Endothelial cell of umbilical vein (primary cell): Measurements from ENCODE around the gene LRRTM4. TPM values are rescaled to one million over a fixed set of nuclear protein-coding genes. Genes with fewer than 3 reads are reported as not detected.

ENCODE experiments used
- BruUV-seq: library from RNA; stranded (reverse); fragments of 400-500 nt; replicated peaks from 2 replicates; lab custom pipeline; 2021; lab: Mats Ljungman, UMichigan
- CTCF ChIA-PET: fragments of 300-600, 350-600 bp; sonication (Branson Sonifier 250); formaldehyde crosslinking; loops from one replicate; lab custom pipeline; 2021; ENCODE audit warnings: antibody characterized with exemption, inconsistent platforms; lab: Charles Lee
- POLR2A ChIA-PET: fragments of 300-600, 350-600 bp; sonication (Branson Sonifier 250); formaldehyde crosslinking; loops from one replicate; lab custom pipeline; 2021; ENCODE audit warnings: antibody characterized with exemption, inconsistent platforms; lab: Charles Lee
- DNase-seq: peaks from one replicate; pipeline ENCODE4 v3.0.0-alpha.2; 2011; ENCODE audit warnings: low read depth, low spot score
- FAIRE-seq: peaks from 2 replicates; lab custom pipeline; 2011; peaks lifted over from hg19 to GRCh38; lab: Jason Lieb, UNC
- H2AFZ ChIP-seq: 2 replicates; pipeline ENCODE4 v1.6.0; 2012; ENCODE audit warnings: low read depth, low read length, control low read depth, inconsistent platforms
- H3K27ac ChIP-seq: 2 replicates; pipeline ENCODE4 v1.5.1; 2011; ENCODE audit warnings: low read depth, mild to moderate bottlenecking, control low read depth, low read length, moderate library complexity; ENCODE audit not compliant: insufficient read depth
- H3K27me3 ChIP-seq, 2 experiments: 2 replicates each; pipeline versions ENCODE4 v1.6.0 to v1.6.1; 2011; ENCODE audit warnings: low read length in 2 of 2, mixed read lengths in 1 of 2; ENCODE audit not compliant: control insufficient read depth in 2 of 2, insufficient read depth in 2 of 2
- H3K36me3 ChIP-seq, 2 experiments: 2 replicates in 1 of 2; 3 replicates in 1 of 2; pipeline ENCODE4 v1.5.1; 2011; ENCODE audit warnings: low read length in 2 of 2, mild to moderate bottlenecking in 1 of 2, moderate library complexity in 1 of 2; ENCODE audit not compliant: control insufficient read depth in 2 of 2, insufficient read depth in 2 of 2; ENCODE audit errors: extremely low read depth in 1 of 2
- H3K4me1 ChIP-seq: 3 replicates; pipeline ENCODE4 v1.5.1; 2011; ENCODE audit warnings: mild to moderate bottlenecking, low read length; ENCODE audit not compliant: control insufficient read depth, insufficient read depth; ENCODE audit errors: extremely low read depth
- H3K4me2 ChIP-seq: 2 replicates; pipeline ENCODE4 v1.6.1; 2011; ENCODE audit warnings: low read length, control low read depth, mixed read lengths; ENCODE audit not compliant: insufficient read depth
- H3K4me3 ChIP-seq, 3 experiments: fragments of 200-600 bp in 1 of 3; sonication (generic), shearing (Covaris generic) in 1 of 3; replicated peaks in 1 of 3; 2 replicates each; pipeline ENCODE4 v1.5.1; 2011 to 2016; ENCODE audit warnings: control low read depth in 3 of 3, low read length in 3 of 3, mild to moderate bottlenecking in 2 of 3, inconsistent platforms in 1 of 3, low read depth in 1 of 3, moderate library complexity in 1 of 3; ENCODE audit not compliant: insufficient read depth in 1 of 3
- H3K79me2 ChIP-seq: 2 replicates; pipeline ENCODE4 v1.6.0; 2012; ENCODE audit warnings: low read length, inconsistent platforms; ENCODE audit not compliant: control insufficient read depth, insufficient read depth
- H3K9ac ChIP-seq: replicated peaks from 2 replicates; pipeline ENCODE3; 2011; ENCODE audit warnings: low read length, control low read depth; ENCODE audit not compliant: insufficient read depth; ENCODE audit errors: extremely low read depth
- H3K9me1 ChIP-seq: replicated peaks from 3 replicates; pipeline ENCODE4 v1.6.0; 2011; ENCODE audit warnings: mild to moderate bottlenecking, low read length; ENCODE audit not compliant: control insufficient read depth, insufficient read depth; ENCODE audit errors: extremely low read depth
- H3K9me3 ChIP-seq: replicated peaks from 2 replicates; pipeline ENCODE4 v1.5.1; 2012; ENCODE audit warnings: low read length, inconsistent platforms; ENCODE audit not compliant: control insufficient read depth, insufficient read depth
- H4K20me1 ChIP-seq: replicated peaks from 2 replicates; pipeline ENCODE3; 2011; ENCODE audit warnings: mild to moderate bottlenecking, low read length; ENCODE audit not compliant: control insufficient read depth, insufficient read depth; ENCODE audit errors: extremely low read depth
- CTCF ChIP-seq, 2 donors: IDR thresholded peaks; 1 replicate in 1 of 2; 2 replicates in 1 of 2; pipeline ENCODE4 v1.5.1; 2011; ENCODE audit warnings: low read length in 2 of 2, mild to moderate bottlenecking in 2 of 2, moderate library complexity in 2 of 2, control low read depth in 1 of 2, inconsistent platforms in 1 of 2, low read depth in 1 of 2; ENCODE audit not compliant: insufficient read depth in 1 of 2; ENCODE audit errors: extremely low read depth in 1 of 2
- EZH2 ChIP-seq: IDR thresholded peaks from 2 replicates; pipeline ENCODE4 v1.6.1; 2012; ENCODE audit warnings: borderline replicate concordance, low read depth, mild to moderate bottlenecking, moderate library complexity, low read length, inconsistent platforms; ENCODE audit not compliant: severe bottlenecking
- FOS ChIP-seq: IDR thresholded peaks from 2 replicates; pipeline ENCODE4 v1.6.1; 2011; ENCODE audit warnings: mild to moderate bottlenecking, low read length, moderate library complexity, borderline replicate concordance; ENCODE audit not compliant: insufficient read depth
- GATA2 ChIP-seq: IDR thresholded peaks from 2 replicates; pipeline ENCODE4 v1.7.0; 2011; ENCODE audit warnings: low read depth, mild to moderate bottlenecking, moderate library complexity, mixed read lengths, low read length; ENCODE audit not compliant: insufficient read length, insufficient read depth
- JUN ChIP-seq: IDR thresholded peaks from 2 replicates; pipeline ENCODE4 v1.6.1; 2011; ENCODE audit warnings: borderline replicate concordance, low read depth; ENCODE audit not compliant: insufficient read length, insufficient read depth
- MAX ChIP-seq: IDR thresholded peaks from 2 replicates; pipeline ENCODE4 v1.6.1; 2011; ENCODE audit not compliant: insufficient read depth, insufficient read length
- MYC ChIP-seq: IDR thresholded peaks from one replicate; pipeline ENCODE4 v1.6.1; 2011; ENCODE audit warnings: mild to moderate bottlenecking, low read depth, low read length
- POLR2A ChIP-seq: IDR thresholded peaks from 2 replicates; pipeline ENCODE4 v1.6.1; 2012; ENCODE audit warnings: low read depth, mild to moderate bottlenecking, control low read depth, low read length
- POLR2AphosphoS5 ChIP-seq: IDR thresholded peaks from 2 replicates; pipeline ENCODE4 v1.6.1; 2012; ENCODE audit warnings: low read depth, mild to moderate bottlenecking, control low read depth, low read length, moderate library complexity; ENCODE audit not compliant: insufficient read depth
- dilution Hi-C: fragments of 300-500 bp; cut with MboI; formaldehyde crosslinking; loops from one replicate; pipeline ENCODE4 v1.15.0; 2019; ENCODE audit warnings: low sequenced_read_pairs; ENCODE audit not compliant: extremely low pct_ligation_motif_present
- intact Hi-C: fragments of 100-400 bp; cut with micrococcal nuclease; formaldehyde crosslinking; loops from one replicate; pipeline ENCODE4 v1.10.0; 2022
- polyA plus RNA-seq, 4 experiments: library from polyadenylated mRNA; depleted of rRNA in 3 of 4; stranded (reverse) in 3 of 4; unstranded in 1 of 4; fragments of >200 nt; gene quantifications; 2 replicates each; pipeline versions ENCODE4 v1.2.1 to v1.2.3, GENCODE V29; 2011 to 2012; ENCODE audit warnings: missing spikeins in 1 of 4
- total RNA-seq: library from RNA; stranded (reverse); gene quantifications from 2 replicates; pipeline ENCODE4 v1.2.3, GENCODE V29; 2021

Gene LRRTM4
- total and polyA plus RNA-seq, 2 donors (not counting 3 experiments of a cell fraction or from before 2014, with no cell fraction given) = not detected

- Histone ChIP-seq H3K9me3 (no peaks in the 10 kb centered on the region), H3K36me3 (no peaks in the 10 kb centered on the region), H3K4me1 (no peaks in the 10 kb centered on the region), H3K9me1 (no peaks in the 10 kb centered on the region), H2AFZ (no peak overlapping the region), H3K79me2 (no peaks in the 10 kb centered on the region), H3K27ac (no peak overlapping the region), H3K27me3 (no peaks in the 10 kb centered on the region), H4K20me1 (no peaks in the 10 kb centered on the region), H3K9ac (no peak overlapping the region), H3K4me2 (no peak overlapping the region), H3K4me3 (no peak overlapping the region)
- dilution Hi-C loops = no loop called here
- peak; percentile 10 for DNase-seq
- intact Hi-C loops = no loop called here
- peak; percentile 59 for FAIRE-seq
- POLR2A ChIA-PET = interaction anchor here (0.7 kb wide), 1 partner anchor 67 kb away, joined by 3 read pairs; no protein-coding TSS in a partner anchor
- CTCF ChIA-PET = interaction anchor here (1.1 kb wide), 1 partner anchor 45 kb away, joined by 3 read pairs; no protein-coding TSS in a partner anchor
- peak; percentile 11 for TF ChIP-seq JUN
- no peak for TF ChIP-seq POLR2A
- BruUV-seq = no TSS peak
Observed at GRCh38 chr2:76998704-76999103, 523.5 kb downstream of the LRRTM4 start.

GRCh38 chr2:76998152-76998551 lies 524.0 kb downstream of the LRRTM4 start:
- Histone ChIP-seq H3K79me2 (no peaks in the 10 kb centered on the region), H3K27me3 (no peaks in the 10 kb centered on the region), H3K4me2 (no peak overlapping the region), H3K9ac (no peak overlapping the region), H3K9me1 (no peaks in the 10 kb centered on the region), H2AFZ (no peak overlapping the region), H3K4me3 (no peak overlapping the region), H3K4me1 (no peaks in the 10 kb centered on the region), H4K20me1 (no peaks in the 10 kb centered on the region), H3K27ac (no peak overlapping the region), H3K9me3 (no peaks in the 10 kb centered on the region), H3K36me3 (no peaks in the 10 kb centered on the region)
- DNase-seq (no peak), FAIRE-seq (no peak)
- intact Hi-C loops (no loop called here), dilution Hi-C loops (no loop called here)
- TF ChIP-seq EZH2 (no peak), FOS (no peak), POLR2AphosphoS5 (no peak), GATA2 (no peak), MYC (no peak), CTCF (IDR thresholded peaks at IDR 0.05; ENCODE audit: extremely low read depth in 1 of 2, insufficient read depth in 1 of 2, low read depth in 1 of 2, low read length in 2 of 2) (no peak), POLR2A (no peak), JUN (no peak), MAX (no peak)
- ChIA-PET CTCF (interaction anchor here (1.1 kb wide), 1 partner anchor 45 kb away, joined by 3 read pairs; no protein-coding TSS in a partner anchor), POLR2A (no interaction called here)
- BruUV-seq = no TSS peak
